Esophagus muscularis mucosa (tissue), 3 donors: Measurements from ENCODE around the gene PPP4R4.

Source experiments
- POLR2A ChIP-seq: fragments of 450-650 bp; IDR thresholded peaks from one replicate; pipeline ENCODE4 v1.6.1; 2017; ENCODE audit warnings: antibody characterized with exemption, moderate library complexity, mild to moderate bottlenecking, low read depth
- POLR2AphosphoS5 ChIP-seq, 2 donors: sonication (generic); formaldehyde crosslinking; IDR thresholded peaks; one replicate each; pipeline ENCODE4 v1.6.1; 2017; ENCODE audit warnings: antibody characterized with exemption in 2 of 2
- TF ChIP-seq, protein P1 (sequence below), 3 experiments: fragments of 200-600 bp in 2 of 3; fragments of 450-650 bp in 1 of 3; sonication (generic) in 2 of 3; IDR thresholded peaks; one replicate each; pipeline ENCODE4 v1.5.1; 2017 to 2019; ENCODE audit warnings: antibody characterized with exemption in 3 of 3, mild to moderate bottlenecking in 2 of 3, moderate library complexity in 1 of 3

DNA sequence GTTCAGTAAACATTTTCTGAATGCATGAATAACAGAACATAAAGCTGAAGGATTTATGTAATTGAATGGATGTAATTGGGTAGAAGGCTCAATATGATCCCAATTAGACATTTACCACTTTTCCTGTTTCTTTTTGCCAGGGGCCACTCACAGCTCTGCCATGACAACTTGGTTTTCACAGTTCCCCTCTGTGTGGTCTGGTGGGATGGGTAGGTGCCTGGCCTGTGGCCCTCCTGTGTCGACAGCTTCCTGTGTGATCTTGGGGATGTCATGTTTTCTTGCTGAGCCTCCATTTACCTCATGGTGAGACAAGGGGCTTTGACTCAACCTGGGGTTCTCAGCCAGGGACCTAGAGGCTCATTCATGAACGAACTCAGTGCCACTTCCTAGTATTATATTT is 131.5 kb downstream of the PPP4R4 start:
- TF ChIP-seq POLR2A (no peak), POLR2AphosphoS5 (IDR thresholded peaks at IDR 0.05) (no peak)
- TF ChIP-seq, protein P1, sequence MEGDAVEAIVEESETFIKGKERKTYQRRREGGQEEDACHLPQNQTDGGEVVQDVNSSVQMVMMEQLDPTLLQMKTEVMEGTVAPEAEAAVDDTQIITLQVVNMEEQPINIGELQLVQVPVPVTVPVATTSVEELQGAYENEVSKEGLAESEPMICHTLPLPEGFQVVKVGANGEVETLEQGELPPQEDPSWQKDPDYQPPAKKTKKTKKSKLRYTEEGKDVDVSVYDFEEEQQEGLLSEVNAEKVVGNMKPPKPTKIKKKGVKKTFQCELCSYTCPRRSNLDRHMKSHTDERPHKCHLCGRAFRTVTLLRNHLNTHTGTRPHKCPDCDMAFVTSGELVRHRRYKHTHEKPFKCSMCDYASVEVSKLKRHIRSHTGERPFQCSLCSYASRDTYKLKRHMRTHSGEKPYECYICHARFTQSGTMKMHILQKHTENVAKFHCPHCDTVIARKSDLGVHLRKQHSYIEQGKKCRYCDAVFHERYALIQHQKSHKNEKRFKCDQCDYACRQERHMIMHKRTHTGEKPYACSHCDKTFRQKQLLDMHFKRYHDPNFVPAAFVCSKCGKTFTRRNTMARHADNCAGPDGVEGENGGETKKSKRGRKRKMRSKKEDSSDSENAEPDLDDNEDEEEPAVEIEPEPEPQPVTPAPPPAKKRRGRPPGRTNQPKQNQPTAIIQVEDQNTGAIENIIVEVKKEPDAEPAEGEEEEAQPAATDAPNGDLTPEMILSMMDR (IDR thresholded peaks at IDR 0.05): no peak
